ENCODE data around the gene SLC38A3.

Gene SLC38A3

GRCh38 chr3:50169232-50169832, 35.7 kb upstream of the SLC38A3 start:
- no peak for DNase-seq (ENCODE audit: low read depth)

- DNase-seq (ENCODE audit: low read depth) = no peak
Observed at GRCh38 chr3:50169858-50170257, 35.2 kb upstream of the SLC38A3 start.

GRCh38 chr3:50170689-50171088, 34.4 kb upstream of the SLC38A3 start:
- no peak for DNase-seq (ENCODE audit: low read depth)

- DNase-seq (ENCODE audit: low read depth) = no peak
Observed at GRCh38 chr3:50171540-50172301, 33.4 kb upstream of the SLC38A3 start.

GRCh38 chr3:50172626-50173220, 32.3 kb upstream of the SLC38A3 start:
- no peak for DNase-seq (ENCODE audit: low read depth)

- no peak for DNase-seq (ENCODE audit: low read depth)
Observed at GRCh38 chr3:50173685-50174516, 31.2 kb upstream of the SLC38A3 start.

GRCh38 chr3:50174517-50174895, 30.6 kb upstream of the SLC38A3 start:
- no peak for DNase-seq (ENCODE audit: low read depth)

- no peak for DNase-seq (ENCODE audit: low read depth)
Observed at GRCh38 chr3:50174947-50175524, 30.0 kb upstream of the SLC38A3 start.

- no peak for DNase-seq (ENCODE audit: low read depth)
Observed at GRCh38 chr3:50177346-50177745, 27.7 kb upstream of the SLC38A3 start.

GRCh38 chr3:50179710-50180109, 25.4 kb upstream of the SLC38A3 start:
- no peak for DNase-seq (ENCODE audit: low read depth)

- no peak for DNase-seq (ENCODE audit: low read depth)
Observed at GRCh38 chr3:50181985-50182384, 23.1 kb upstream of the SLC38A3 start.

- no peak for DNase-seq (ENCODE audit: low read depth)
Observed at GRCh38 chr3:50182533-50183099, 22.5 kb upstream of the SLC38A3 start.

- DNase-seq (ENCODE audit: low read depth) = no peak
Observed at GRCh38 chr3:50183755-50184154, 21.3 kb upstream of the SLC38A3 start.

- DNase-seq (ENCODE audit: low read depth) = no peak
Observed at GRCh38 chr3:50184242-50184978, 20.7 kb upstream of the SLC38A3 start.

- DNase-seq (ENCODE audit: low read depth) = no peak
Observed at GRCh38 chr3:50185230-50185629, 19.8 kb upstream of the SLC38A3 start.

- DNase-seq (ENCODE audit: low read depth) = no peak
Observed at GRCh38 chr3:50186096-50186495, 19.0 kb upstream of the SLC38A3 start.

GRCh38 chr3:50187750-50188149, 17.3 kb upstream of the SLC38A3 start:
- DNase-seq (ENCODE audit: low read depth) = no peak

GRCh38 chr3:50189274-50189673, 15.8 kb upstream of the SLC38A3 start:
- DNase-seq (ENCODE audit: low read depth) = no peak

- no peak for DNase-seq (ENCODE audit: low read depth)
Observed at GRCh38 chr3:50189989-50190388, 15.1 kb upstream of the SLC38A3 start.

- no peak for DNase-seq (ENCODE audit: low read depth)
Observed at GRCh38 chr3:50190936-50191660, 14.0 kb upstream of the SLC38A3 start, which contains the start of gene GNAT1. Gene GNAT1, plus strand, starts transcription at chr3:50191610. Its CDS starts 116 bp downstream, at chr3:50191726.

Data from stimulated activated CD4-positive, alpha-beta T cell treated with anti-CD3 and anti-CD28 coated beads, Interleukin-2, amount 100 ng/mL, for 4 hours (primary cell).